Measurements from ENCODE around the gene MTHFD1L.
A peak's percentile ranks its signal among the peaks of the same experiment; 100 is the strongest.

The MTHFD1L gene

GRCh38 chr6:151007076-151007475, 141.6 kb downstream of the MTHFD1L start:
- Histone ChIP-seq H3K9ac (ENCODE audit: insufficient read length, low read depth) (no peak overlapping the region), H3K36me3 (ENCODE audit: insufficient read depth, insufficient read length, low read length) (peaks cover 4% of the 10 kb centered on the region), H3K9me3 (ENCODE audit: insufficient read depth, low read length) (no peaks in the 10 kb centered on the region), H3K27me3 (ENCODE audit: insufficient read depth, insufficient read length) (no peaks in the 10 kb centered on the region), H3K4me1 (ENCODE audit: insufficient read depth, insufficient read length) (no peaks in the 10 kb centered on the region), H3K4me3 (ENCODE audit: insufficient read length, low read depth) (no peak overlapping the region)
- DNase-seq (ENCODE audit: low read depth, low spot score) = no peak
- TF ChIP-seq SUZ12 (IDR thresholded peaks at IDR 0.05; ENCODE audit: extremely low read depth, insufficient read depth, insufficient read length) = no peak
- TF ChIP-seq ZNF274 (IDR thresholded peaks at IDR 0.05; ENCODE audit: low read depth, low read length) = no peak
- no peak for TF ChIP-seq YY1 (IDR thresholded peaks at IDR 0.05; ENCODE audit: insufficient read depth, insufficient read length)

DNA sequence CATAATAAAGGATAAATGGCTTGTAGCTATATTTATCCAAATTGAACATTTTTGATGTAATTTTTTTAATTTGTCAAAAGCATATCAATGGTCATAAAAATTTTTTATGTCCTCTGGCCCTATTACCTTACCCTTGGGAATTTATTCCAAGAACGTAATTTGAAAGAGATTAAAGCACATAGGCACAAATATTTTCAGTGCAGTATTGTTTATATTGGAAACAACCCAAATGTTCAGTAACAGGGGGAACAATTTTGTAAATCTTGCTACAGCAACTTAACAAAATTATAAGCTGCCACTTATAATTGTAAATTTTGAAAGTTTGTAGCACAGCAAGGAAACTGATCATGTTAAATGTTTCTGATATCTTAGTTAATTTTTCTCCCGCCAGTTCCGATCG, 142.4 kb downstream of the MTHFD1L start:
- DNase-seq (ENCODE audit: low read depth, low spot score) = no peak
- TF ChIP-seq ZNF274 (IDR thresholded peaks at IDR 0.05; ENCODE audit: low read depth, low read length) (no peak), YY1 (IDR thresholded peaks at IDR 0.05; ENCODE audit: insufficient read depth, insufficient read length) (no peak), SUZ12 (IDR thresholded peaks at IDR 0.05; ENCODE audit: extremely low read depth, insufficient read depth, insufficient read length) (no peak)
- no peaks in the 10 kb centered on the region for H3K4me1 ChIP-seq (ENCODE audit: insufficient read depth, insufficient read length)
- no peaks in the 10 kb centered on the region for H3K27me3 ChIP-seq (ENCODE audit: insufficient read depth, insufficient read length)
- no peaks in the 10 kb centered on the region for H3K9me3 ChIP-seq (ENCODE audit: insufficient read depth, low read length)
- no peak overlapping the region for H3K9ac ChIP-seq (ENCODE audit: insufficient read length, low read depth)
- H3K4me3 ChIP-seq (ENCODE audit: insufficient read length, low read depth) = no peak overlapping the region
- H3K36me3 ChIP-seq (ENCODE audit: insufficient read depth, insufficient read length, low read length) = peaks cover 4% of the 10 kb centered on the region

GRCh38 chr6:151008425-151008824, 142.9 kb downstream of the MTHFD1L start:
- no peaks in the 10 kb centered on the region for H3K4me1 ChIP-seq (ENCODE audit: insufficient read depth, insufficient read length)
- H3K36me3 ChIP-seq (ENCODE audit: insufficient read depth, insufficient read length, low read length) = peaks cover 4% of the 10 kb centered on the region
- no peak for DNase-seq (ENCODE audit: low read depth, low spot score)
- TF ChIP-seq ZNF274 (IDR thresholded peaks at IDR 0.05; ENCODE audit: low read depth, low read length) (no peak), YY1 (IDR thresholded peaks at IDR 0.05; ENCODE audit: insufficient read depth, insufficient read length) (no peak), SUZ12 (IDR thresholded peaks at IDR 0.05; ENCODE audit: extremely low read depth, insufficient read depth, insufficient read length) (no peak)
- H3K27me3 ChIP-seq (ENCODE audit: insufficient read depth, insufficient read length) = no peaks in the 10 kb centered on the region
- no peaks in the 10 kb centered on the region for H3K9me3 ChIP-seq (ENCODE audit: insufficient read depth, low read length)
- no peak overlapping the region for H3K9ac ChIP-seq (ENCODE audit: insufficient read length, low read depth)
- no peak overlapping the region for H3K4me3 ChIP-seq (ENCODE audit: insufficient read length, low read depth)

GRCh38 chr6:151009576-151009975, 144.1 kb downstream of the MTHFD1L start:
- Histone ChIP-seq H3K27me3 (ENCODE audit: insufficient read depth, insufficient read length) (no peaks in the 10 kb centered on the region), H3K9ac (ENCODE audit: insufficient read length, low read depth) (no peak overlapping the region), H3K36me3 (ENCODE audit: insufficient read depth, insufficient read length, low read length) (peaks cover 4% of the 10 kb centered on the region), H3K9me3 (ENCODE audit: insufficient read depth, low read length) (no peaks in the 10 kb centered on the region), H3K4me1 (ENCODE audit: insufficient read depth, insufficient read length) (no peaks in the 10 kb centered on the region), H3K4me3 (ENCODE audit: insufficient read length, low read depth) (no peak overlapping the region)
- peak; percentile 47 for DNase-seq (ENCODE audit: low read depth, low spot score)
- TF ChIP-seq YY1 (IDR thresholded peaks at IDR 0.05; ENCODE audit: insufficient read depth, insufficient read length) = no peak
- no peak for TF ChIP-seq SUZ12 (IDR thresholded peaks at IDR 0.05; ENCODE audit: extremely low read depth, insufficient read depth, insufficient read length)
- TF ChIP-seq ZNF274 (IDR thresholded peaks at IDR 0.05; ENCODE audit: low read depth, low read length) = no peak

DNA sequence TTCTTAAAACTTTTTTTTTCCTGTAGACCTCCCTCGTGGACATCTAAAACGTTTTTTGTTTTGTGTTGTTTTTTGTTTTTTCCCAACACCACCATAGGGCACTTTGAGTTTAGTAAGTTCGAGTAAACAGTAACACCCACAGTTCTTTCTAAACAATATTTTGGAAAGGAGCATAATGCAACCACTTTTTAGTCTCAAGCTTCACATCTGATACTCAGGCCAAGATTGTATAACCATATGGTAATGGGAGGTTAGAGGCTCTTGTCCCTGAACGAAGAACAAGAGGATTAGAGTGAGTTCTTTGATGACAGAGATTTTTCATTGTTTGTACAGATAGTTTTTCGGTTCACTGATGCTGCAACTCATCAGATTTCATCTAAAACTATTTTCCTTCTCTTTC, 144.6 kb downstream of the MTHFD1L start:
- Histone ChIP-seq H3K9ac (ENCODE audit: insufficient read length, low read depth) (no peak overlapping the region), H3K4me1 (ENCODE audit: insufficient read depth, insufficient read length) (no peaks in the 10 kb centered on the region), H3K9me3 (ENCODE audit: insufficient read depth, low read length) (no peaks in the 10 kb centered on the region), H3K36me3 (ENCODE audit: insufficient read depth, insufficient read length, low read length) (peaks cover 4% of the 10 kb centered on the region), H3K4me3 (ENCODE audit: insufficient read length, low read depth) (no peak overlapping the region), H3K27me3 (ENCODE audit: insufficient read depth, insufficient read length) (no peaks in the 10 kb centered on the region)
- DNase-seq (ENCODE audit: low read depth, low spot score) = no peak
- TF ChIP-seq YY1 (IDR thresholded peaks at IDR 0.05; ENCODE audit: insufficient read depth, insufficient read length) (no peak), SUZ12 (IDR thresholded peaks at IDR 0.05; ENCODE audit: extremely low read depth, insufficient read depth, insufficient read length) (no peak), ZNF274 (IDR thresholded peaks at IDR 0.05; ENCODE audit: low read depth, low read length) (no peak)

GRCh38 chr6:151012321-151013294, 147.1 kb downstream of the MTHFD1L start:
- H3K27me3 ChIP-seq (ENCODE audit: insufficient read depth, insufficient read length) = no peaks in the 10 kb centered on the region
- no peak for DNase-seq (ENCODE audit: low read depth, low spot score)
- H3K4me3 ChIP-seq (ENCODE audit: insufficient read length, low read depth) = no peak overlapping the region
- H3K4me1 ChIP-seq (ENCODE audit: insufficient read depth, insufficient read length) = peaks cover 2% of the 10 kb centered on the region
- H3K36me3 ChIP-seq (ENCODE audit: insufficient read depth, insufficient read length, low read length) = peaks cover 19% of the 10 kb centered on the region
- no peak overlapping the region for H3K9ac ChIP-seq (ENCODE audit: insufficient read length, low read depth)
- no peak for TF ChIP-seq YY1 (IDR thresholded peaks at IDR 0.05; ENCODE audit: insufficient read depth, insufficient read length)
- no peak for TF ChIP-seq ZNF274 (IDR thresholded peaks at IDR 0.05; ENCODE audit: low read depth, low read length)
- no peak for TF ChIP-seq SUZ12 (IDR thresholded peaks at IDR 0.05; ENCODE audit: extremely low read depth, insufficient read depth, insufficient read length)
- H3K9me3 ChIP-seq (ENCODE audit: insufficient read depth, low read length) = no peaks in the 10 kb centered on the region

DNA sequence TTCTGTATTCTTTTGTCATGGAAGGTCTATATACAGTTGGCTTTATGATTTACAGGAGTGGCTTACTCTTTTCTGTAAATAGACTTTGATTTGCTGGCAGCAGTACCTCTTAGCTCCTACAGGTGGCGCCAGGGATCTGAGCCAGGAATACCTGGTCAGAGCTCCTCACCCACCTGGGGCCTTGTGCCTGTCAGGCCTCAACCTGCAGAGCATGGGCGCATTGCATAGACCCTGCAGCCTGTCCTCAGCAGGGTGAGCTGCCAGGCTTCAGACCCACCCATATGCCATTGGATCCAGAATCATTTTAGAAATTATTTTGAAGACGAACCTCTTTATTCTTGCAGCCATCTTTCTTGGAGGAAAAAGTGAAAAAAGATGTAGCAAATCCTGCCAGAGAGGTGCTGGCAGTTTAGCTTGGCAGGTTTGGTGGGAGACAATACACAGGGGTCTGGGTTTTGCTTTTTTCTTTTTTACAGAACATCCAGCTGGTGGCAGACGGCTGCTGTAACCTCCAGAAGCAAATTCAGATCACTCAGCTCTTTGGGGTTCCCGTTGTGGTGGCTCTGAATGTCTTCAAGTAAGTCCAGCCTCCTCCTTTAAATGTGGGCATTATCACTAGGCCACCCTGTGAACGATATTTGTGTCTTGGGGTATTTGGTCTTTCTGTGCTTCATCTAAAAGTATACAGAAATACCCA, 149.1 kb downstream of the MTHFD1L start:
- Histone ChIP-seq H3K36me3 (ENCODE audit: insufficient read depth, insufficient read length, low read length) (peaks cover 35% of the 10 kb centered on the region), H3K4me3 (ENCODE audit: insufficient read length, low read depth) (no peak overlapping the region), H3K9me3 (ENCODE audit: insufficient read depth, low read length) (no peaks in the 10 kb centered on the region), H3K4me1 (ENCODE audit: insufficient read depth, insufficient read length) (peaks cover 2% of the 10 kb centered on the region), H3K9ac (ENCODE audit: insufficient read length, low read depth) (no peak overlapping the region), H3K27me3 (ENCODE audit: insufficient read depth, insufficient read length) (no peaks in the 10 kb centered on the region)
- TF ChIP-seq YY1 (IDR thresholded peaks at IDR 0.05; ENCODE audit: insufficient read depth, insufficient read length) = no peak
- TF ChIP-seq ZNF274 (IDR thresholded peaks at IDR 0.05; ENCODE audit: low read depth, low read length) = no peak
- no peak for TF ChIP-seq SUZ12 (IDR thresholded peaks at IDR 0.05; ENCODE audit: extremely low read depth, insufficient read depth, insufficient read length)
- DNase-seq (ENCODE audit: low read depth, low spot score) = peak; percentile 49

All from NT2/D1 (cell line).